ENCODE data around the gene SNX25.

- TF ChIP-seq ZNF138 (CRISPR knock-in tag; IDR thresholded peaks at IDR 0.05; ENCODE audit: low read depth): no peak
- no peak for TF ChIP-seq RFX5 (IDR thresholded peaks at IDR 0.05; ENCODE audit: low read depth, low read length)
- no peak for TF ChIP-seq ZBTB8A (CRISPR knock-in tag; IDR thresholded peaks at IDR 0.05; ENCODE audit: borderline replicate concordance, low read depth)
- no peak for TF ChIP-seq TFAP4 (IDR thresholded peaks at IDR 0.05; ENCODE audit: borderline replicate concordance, low read depth)
- TF ChIP-seq MAFK (conservative IDR thresholded peaks at IDR 0.05 in 1 of 2, IDR thresholded peaks at IDR 0.05 in 1 of 2; ENCODE audit: low read length in 2 of 2): no peak
These were observed 114.2 kb downstream of the SNX25 start for GRCh38 chr4:185323606-185324005.
